ENCODE data around the gene STYX. TPM values are rescaled to one million over a fixed set of nuclear protein-coding genes. Genes with fewer than 3 reads are reported as not detected.
A peak's percentile ranks its signal among the peaks of the same experiment; 100 is the strongest.

The STYX gene
- total RNA-seq, 1 donor from 2014 or later = 13.6 TPM

DNA sequence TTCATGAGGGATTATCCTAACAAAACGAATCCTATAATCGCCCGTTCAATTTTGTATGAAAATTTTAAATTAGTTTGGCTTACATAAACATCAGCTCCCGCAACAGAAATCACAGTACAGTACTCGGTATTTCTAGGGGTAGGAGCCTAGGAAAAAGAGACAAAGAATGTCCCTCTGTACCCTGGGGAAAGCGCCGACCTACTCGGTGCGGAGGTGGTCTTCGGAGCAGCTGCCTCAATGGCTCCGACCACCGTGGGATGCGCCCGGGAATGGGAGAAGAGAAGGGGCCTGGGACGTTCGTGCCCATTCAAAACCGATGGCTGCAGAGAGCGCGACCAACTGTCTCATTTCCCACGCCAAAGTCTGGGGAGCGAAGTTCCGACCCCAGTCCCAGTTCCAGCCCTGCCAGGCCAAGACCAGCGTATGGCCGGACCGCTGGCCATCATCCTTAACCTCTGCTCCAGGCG, 60.8 kb downstream of the STYX start:
- Mint-ChIP-seq H3K27me3 (no peaks in the 10 kb centered on the region), H3K9me3 (ENCODE audit: low read depth) (no peaks in the 10 kb centered on the region), H3K4me3 (ENCODE audit: low read depth) (peak overlapping the region; percentile 90), H3K36me3 (ENCODE audit: insufficient read depth) (peaks cover 1% of the 10 kb centered on the region), H3K27ac (peak overlapping the region; percentile 92), H3K4me1 (ENCODE audit: low read depth) (peaks cover 21% of the 10 kb centered on the region)
- no peak for DNase-seq (ENCODE audit: low spot score, unreplicated experiment)
- TF ChIP-seq, protein P1, sequence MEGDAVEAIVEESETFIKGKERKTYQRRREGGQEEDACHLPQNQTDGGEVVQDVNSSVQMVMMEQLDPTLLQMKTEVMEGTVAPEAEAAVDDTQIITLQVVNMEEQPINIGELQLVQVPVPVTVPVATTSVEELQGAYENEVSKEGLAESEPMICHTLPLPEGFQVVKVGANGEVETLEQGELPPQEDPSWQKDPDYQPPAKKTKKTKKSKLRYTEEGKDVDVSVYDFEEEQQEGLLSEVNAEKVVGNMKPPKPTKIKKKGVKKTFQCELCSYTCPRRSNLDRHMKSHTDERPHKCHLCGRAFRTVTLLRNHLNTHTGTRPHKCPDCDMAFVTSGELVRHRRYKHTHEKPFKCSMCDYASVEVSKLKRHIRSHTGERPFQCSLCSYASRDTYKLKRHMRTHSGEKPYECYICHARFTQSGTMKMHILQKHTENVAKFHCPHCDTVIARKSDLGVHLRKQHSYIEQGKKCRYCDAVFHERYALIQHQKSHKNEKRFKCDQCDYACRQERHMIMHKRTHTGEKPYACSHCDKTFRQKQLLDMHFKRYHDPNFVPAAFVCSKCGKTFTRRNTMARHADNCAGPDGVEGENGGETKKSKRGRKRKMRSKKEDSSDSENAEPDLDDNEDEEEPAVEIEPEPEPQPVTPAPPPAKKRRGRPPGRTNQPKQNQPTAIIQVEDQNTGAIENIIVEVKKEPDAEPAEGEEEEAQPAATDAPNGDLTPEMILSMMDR (IDR thresholded peaks at IDR 0.05; ENCODE audit: unreplicated experiment) = no peak

DNA sequence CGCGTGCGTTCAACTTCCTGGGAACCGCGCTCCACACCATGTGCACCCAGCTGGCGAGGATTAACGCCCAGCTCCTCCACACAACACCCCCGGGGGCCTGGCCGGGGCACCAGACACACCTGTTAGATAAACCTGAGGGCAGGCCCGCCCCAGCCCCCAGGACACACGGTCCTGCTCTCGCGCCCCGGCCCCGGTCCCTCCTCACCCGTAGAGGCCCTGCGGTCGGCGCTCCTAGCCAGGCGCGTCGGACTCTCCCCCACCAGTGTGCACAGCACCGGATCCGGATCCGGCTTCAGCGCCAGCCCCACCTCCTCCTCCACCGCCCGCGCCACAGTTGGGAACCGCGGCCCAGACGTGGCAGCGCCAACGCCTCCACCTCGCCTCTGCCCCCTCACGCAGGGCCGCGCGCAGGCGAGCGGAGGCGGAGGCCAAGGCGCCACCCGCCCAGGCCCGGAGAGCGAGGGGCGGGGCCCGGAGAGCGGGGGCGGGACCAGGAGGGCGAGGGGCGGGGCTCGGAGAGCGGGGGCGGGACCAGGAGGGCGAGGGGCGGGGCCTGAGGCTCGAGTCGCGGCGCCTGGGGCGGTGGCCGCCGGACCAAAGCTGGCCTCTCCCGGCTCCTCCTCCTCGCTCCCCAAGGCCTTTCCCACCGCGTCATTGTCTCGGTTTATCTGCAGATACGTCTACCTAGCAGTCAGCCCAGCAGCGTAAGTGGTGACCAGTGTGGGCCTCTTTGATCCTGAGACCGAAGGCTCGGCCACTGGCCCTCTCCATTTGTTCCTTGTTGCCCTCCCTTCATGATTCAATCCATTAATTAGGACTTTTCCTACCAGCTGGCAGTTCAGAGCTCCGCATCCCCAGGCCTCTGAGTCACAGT, 61.5 kb downstream of the STYX start, which contains the start of gene GNPNAT1:
TSS of gene GNPNAT1 (minus strand) at position 385 of the 874 bp plus-strand sequence. CDS start 6,957 bp downstream, outside the sequence.
- H3K27me3 Mint-ChIP-seq = no peaks in the 10 kb centered on the region

DNA sequence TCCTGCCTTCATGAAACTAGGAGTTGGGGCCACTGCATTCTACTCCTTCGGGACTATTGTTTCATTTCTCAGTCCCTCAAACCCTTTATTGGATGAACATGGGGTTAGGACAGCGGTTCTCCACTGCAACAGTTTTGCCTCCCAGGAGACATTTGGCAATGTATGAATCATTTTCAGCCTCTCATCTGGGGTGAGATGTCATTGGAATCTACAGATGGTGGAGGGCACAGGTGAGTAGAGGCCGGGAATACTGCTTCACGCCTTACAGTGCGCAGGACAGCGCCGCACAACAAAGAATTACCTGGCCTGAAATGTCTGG, 62.1 kb downstream of the STYX start:
- TF ChIP-seq, protein P1 (IDR thresholded peaks at IDR 0.05; ENCODE audit: unreplicated experiment) = no peak
- Mint-ChIP-seq H3K9me3 (ENCODE audit: low read depth) (no peaks in the 10 kb centered on the region), H3K4me3 (ENCODE audit: low read depth) (peak overlapping the region; percentile 77), H3K4me1 (ENCODE audit: low read depth) (peaks cover 21% of the 10 kb centered on the region), H3K36me3 (ENCODE audit: insufficient read depth) (no peaks in the 10 kb centered on the region), H3K27ac (peak overlapping the region; percentile 96), H3K27me3 (no peaks in the 10 kb centered on the region)
- no peak for DNase-seq (ENCODE audit: low spot score, unreplicated experiment)

More for the DNA sequence above, 61.5 kb downstream of the STYX start, which contains the start of gene GNPNAT1:
- Mint-ChIP-seq H3K9me3 (ENCODE audit: low read depth) (no peaks in the 10 kb centered on the region), H3K4me3 (ENCODE audit: low read depth) (peak within 1 kb of the TSS; percentile 90), H3K36me3 (ENCODE audit: insufficient read depth) (peaks cover under 1% of the 10 kb centered on the region), H3K27ac (peak within 1 kb of the TSS; percentile 96), H3K4me1 (ENCODE audit: low read depth) (peaks cover 21% of the 10 kb centered on the region)
- TF ChIP-seq, protein P1 (IDR thresholded peaks at IDR 0.05; ENCODE audit: unreplicated experiment) = no peak
- peak; percentile 75 for DNase-seq (ENCODE audit: low spot score, unreplicated experiment)

DNA sequence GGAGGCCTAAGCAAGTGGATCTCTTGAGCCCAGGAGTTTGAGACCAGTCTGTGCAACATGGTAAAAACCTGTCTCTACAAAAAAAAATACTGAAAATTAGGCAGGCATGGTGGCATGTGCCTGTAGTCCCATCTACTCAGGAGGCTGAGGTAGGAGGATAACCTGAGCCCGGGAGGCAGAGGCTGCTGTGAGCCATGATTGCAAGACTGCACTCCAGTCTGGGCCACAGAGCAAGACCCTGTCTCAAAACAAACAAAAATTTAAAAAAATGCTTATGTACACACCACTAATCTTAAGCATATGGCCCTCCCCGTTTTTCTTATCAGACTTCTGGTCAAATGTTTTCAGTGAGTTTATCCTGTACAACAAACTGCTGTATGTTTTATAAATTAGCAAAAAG, 63.1 kb downstream of the STYX start:
- Mint-ChIP-seq H3K36me3 (ENCODE audit: insufficient read depth) (no peaks in the 10 kb centered on the region), H3K27ac (no peak overlapping the region), H3K4me1 (ENCODE audit: low read depth) (peaks cover 21% of the 10 kb centered on the region), H3K9me3 (ENCODE audit: low read depth) (no peaks in the 10 kb centered on the region), H3K27me3 (no peaks in the 10 kb centered on the region), H3K4me3 (ENCODE audit: low read depth) (no peak overlapping the region)
- TF ChIP-seq, protein P1 (IDR thresholded peaks at IDR 0.05; ENCODE audit: unreplicated experiment) = no peak
- DNase-seq (ENCODE audit: low spot score, unreplicated experiment) = no peak

DNA sequence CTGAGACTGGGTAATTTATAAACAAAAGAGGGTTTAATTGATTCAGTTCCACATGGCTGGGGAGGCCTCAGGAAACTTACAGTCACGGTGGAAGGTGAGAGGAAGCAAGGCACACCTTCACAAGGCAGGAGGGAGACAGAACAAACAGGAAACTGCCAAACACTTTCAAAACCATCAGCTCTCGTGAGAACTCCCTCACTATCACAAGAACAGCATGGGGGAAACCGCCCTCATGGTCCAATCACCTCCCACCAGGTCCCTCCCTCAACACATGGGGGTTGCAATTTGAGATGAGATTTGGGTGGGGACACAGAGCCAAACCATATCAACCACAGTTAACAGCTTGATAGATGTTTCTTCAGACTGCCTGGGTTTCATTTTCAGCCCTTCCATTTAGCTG, 67.7 kb downstream of the STYX start:
- Mint-ChIP-seq H3K27ac (no peak overlapping the region), H3K9me3 (ENCODE audit: low read depth) (no peaks in the 10 kb centered on the region), H3K4me1 (ENCODE audit: low read depth) (no peaks in the 10 kb centered on the region), H3K4me3 (ENCODE audit: low read depth) (no peak overlapping the region), H3K27me3 (no peaks in the 10 kb centered on the region), H3K36me3 (ENCODE audit: insufficient read depth) (no peaks in the 10 kb centered on the region)
- TF ChIP-seq, protein P1 (IDR thresholded peaks at IDR 0.05; ENCODE audit: unreplicated experiment) = no peak
- DNase-seq (ENCODE audit: low spot score, unreplicated experiment) = no peak

Data from progenitor cell of endocrine pancreas (in vitro differentiated cells).